GOT3 (cell line): Measurements from ENCODE around the gene GJD2.

ENCODE experiments used
- DNase-seq: peaks from one replicate; lab custom pipeline; 2025; ENCODE audit warnings: mixed read lengths; lab: John Stamatoyannopoulos, UW

GJD2 gene

DNA sequence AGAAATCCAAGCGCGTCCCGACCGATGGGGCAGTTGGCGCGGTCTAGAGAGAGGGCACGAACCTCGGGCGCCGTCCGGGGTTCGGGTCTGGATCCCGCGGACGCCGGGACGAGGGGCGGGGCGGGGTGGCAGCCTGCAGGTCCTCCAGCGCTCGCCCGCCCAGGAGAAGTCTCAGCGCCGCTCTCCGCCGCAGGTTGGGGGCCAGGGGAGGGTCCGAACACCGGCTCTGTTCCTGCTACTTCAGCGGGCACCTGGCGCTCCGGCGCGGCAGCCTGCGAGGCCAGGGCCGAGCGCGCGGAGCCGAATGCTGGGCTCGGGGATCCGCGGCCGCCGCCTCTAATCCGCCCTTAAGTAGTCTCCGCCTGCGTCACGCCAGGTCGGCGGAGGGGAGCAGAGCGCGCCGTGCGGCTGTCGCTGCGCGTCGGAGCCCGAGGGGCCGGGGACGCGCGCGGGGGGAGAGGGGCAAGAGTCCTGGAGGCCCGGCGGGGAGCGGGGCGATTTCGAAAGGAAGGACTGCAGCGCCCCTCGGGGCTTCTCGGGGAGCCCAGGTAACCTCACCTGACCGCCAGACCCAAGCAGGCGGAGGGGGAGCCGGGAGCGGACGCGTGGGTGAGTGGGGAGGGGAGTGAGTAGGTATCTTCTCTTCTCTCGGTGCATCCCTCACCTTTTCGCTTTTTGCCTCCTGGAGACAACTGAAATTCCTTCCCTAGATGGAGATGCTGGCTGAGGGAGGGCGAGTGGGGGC is at the start of gene GJD2:
GJD2 (minus strand) TSS at position 325 of the 745 bp plus-strand sequence. CDS start 510 bp downstream, outside the sequence.
- no peak for DNase-seq

DNA sequence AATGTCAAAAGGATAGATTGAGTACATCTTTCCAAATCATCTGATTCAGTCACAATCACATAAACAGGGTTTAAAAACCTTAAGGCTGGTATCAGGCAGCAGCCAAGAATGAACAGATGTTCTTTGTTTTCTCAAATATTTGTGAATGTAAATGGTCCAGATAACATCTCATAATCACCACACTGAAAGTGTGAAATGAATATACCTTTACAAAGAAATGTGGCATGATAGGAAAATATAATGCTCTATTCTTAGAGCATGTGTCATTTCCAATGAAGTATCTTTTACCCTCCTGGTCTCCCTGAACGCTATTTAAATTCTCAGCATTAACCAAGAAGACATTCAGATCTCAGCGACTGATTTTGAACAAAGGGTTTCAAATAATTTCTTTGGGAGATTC is 49.3 kb upstream of the GJD2 start:
- no peak for DNase-seq

DNA sequence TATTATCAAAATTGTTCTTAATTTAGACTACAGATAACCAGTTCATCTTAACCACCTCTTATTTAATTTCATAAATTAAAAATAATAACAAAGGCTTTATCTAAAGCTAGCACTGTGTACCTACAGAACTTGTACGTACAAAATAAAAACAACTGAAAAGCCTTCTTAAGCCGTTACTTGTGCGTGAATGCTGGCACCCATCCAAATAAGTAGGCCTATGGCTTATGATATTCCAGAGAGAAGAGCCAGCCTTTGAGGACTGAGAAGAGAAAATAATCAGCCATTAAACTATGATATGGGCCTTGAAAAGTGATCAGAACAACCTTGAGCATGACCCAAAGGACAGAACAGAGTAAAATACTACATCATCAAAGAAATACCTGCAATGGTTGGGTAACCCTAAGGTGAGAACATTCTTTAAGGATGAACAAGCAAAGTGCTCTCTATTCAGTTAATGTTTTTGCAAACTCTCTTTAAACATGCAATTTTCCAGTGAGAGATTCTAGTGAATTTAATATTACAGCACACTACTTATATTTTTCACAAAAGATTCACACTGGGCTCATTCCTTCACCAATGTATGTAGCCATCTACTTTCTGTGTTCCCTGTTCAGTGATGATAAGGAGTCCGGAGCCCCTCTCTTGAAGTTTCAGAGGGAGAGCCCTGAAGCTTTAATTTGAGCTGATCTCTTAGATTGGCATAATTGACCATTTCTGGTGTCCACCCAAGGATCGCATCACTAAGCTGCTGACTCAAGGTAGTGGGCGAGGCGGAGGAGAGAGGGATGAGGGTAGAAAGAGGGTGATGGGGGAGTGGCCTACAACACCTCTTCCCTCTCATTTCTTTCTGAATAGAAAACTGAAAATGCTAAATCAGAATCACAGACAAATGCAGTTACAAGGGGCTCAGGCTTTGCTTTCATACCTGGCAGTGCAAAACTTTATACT is 48.3 kb upstream of the GJD2 start:
- no peak for DNase-seq

DNA sequence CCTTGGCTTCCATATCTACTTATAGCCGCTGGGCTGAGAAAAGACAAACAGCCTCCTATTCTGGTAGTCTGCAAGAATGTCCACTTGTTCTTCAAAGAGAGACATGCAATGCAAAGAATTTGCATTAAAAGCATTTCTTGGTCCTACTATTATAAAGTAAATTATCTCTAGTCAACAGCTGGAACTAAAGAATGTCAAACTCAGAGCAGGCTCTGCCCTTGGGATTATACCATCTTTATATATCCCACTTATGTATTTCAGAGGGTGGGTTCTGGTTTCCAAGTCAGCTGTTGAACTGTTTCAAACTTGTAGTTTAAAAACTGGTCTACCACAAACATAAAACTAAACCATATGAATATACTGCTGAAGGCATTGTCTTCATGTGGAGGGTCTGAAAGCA is 47.6 kb upstream of the GJD2 start:
- DNase-seq, result no peak

DNA sequence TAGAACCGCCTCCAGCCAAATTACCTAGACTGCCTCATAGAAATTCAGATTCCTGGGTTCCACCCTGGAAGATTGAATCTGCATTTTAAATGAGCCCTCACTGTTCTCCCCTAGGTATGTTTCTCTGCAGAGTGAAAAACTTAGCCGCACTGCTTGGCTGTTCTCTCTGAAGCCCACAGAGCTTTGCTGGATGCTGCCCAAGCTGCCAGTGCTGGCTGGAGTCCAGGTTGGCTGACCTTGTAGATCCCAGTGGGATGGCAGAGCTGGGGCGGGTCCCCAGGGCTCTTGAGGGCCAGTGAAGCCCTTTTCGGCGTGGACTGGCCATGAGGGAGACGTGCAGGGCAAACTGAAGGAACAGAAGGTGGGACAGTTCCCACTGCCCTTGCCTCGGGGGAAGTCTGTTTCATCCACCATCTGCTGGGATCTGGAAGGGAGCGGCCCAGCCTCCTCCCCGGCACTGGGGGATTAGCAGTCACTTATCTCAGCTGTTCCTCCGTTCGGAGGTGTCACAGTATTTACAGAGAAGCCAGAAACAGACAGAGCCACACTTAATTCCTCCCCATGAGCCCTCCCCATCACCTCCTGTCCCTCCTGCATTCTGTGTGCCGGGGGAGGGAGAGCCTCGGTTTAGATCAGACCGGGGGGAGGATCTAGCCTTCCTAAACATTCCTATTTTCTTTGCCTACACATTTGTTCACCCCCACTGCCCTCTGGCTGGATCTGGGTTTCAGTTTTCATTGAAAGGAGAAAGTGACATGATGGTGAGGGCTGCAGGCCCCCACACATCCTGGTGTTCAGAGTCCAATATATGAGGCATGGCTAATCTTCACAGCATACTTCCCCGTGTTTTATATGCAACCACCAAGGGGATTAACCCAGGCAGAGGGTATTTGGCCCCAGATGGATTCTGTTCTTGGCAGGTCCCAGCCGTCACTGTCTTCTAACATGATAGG is 44.6 kb upstream of the GJD2 start:
- DNase-seq, result no peak

DNA sequence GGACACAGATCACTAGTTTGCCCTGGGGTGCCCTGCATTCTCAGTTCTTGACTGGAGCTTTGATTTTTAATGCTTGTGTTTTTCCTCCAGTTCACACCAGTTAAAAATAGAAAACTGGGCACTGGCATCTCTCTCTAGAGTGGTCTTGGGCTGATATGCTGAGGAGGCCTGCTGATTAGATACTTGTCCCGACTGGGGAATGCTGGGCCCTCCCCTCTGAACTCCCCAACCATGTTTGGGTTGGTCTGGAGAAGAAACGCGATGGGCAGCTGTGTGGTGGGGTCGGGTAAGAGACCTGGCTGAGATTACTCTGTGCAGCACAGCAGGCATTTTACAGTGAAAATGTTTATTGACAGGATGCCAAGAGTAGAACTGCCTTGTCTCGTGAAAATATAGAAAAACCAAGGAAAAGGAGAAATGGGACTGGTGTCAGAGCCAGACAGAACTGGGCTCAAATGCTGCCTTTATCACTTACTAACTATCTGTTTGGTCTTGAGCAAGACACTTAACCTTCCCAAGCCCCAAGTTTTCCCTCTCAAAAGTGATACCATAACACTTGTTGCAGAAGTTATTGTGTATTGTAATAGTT is 42.1 kb upstream of the GJD2 start:
- no peak for DNase-seq

DNA sequence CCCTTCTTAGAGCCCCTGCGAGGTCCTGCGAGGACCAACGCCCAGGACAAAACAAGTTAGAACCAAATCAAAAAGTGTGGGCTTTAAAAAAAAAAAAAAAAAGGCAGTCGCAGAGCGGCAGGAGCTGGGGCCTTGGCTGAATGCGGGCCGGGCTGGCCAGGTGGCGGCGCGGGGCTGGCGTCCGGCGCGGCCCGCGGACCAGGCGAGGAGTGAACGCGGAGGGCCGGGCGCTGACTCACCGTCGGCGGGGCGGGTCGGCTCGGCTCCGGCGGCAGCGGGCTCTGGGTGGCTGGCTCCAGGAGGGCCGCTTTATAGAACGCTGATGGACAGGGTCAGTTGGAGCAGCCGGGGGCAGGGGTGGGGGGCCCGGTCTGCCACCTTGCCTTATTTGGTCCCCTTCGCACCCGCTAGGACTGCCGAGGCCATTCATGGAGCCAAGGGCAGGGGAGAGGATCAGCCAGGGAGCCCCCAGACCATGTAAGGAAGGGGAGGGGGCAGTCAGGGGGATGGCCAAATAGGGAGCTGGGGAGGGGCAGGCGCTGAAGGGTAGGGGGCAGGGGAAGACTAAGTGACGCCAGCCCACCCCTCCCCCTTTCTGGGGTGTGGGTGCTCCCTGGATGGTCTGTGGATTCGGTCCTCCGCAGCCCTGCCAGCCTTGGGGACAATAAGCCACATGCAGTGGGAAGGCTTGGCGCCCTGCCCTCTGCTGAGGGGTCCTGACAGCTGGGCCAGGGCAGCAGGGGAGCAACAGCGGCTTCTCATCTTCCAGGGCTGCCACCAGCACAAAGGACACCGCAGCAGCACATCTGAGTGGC is 40.7 kb upstream of the GJD2 start, which contains the start of gene ACTC1:
ACTC1 (minus strand) TSS at position 283 of the 815 bp plus-strand sequence. CDS start 741 bp downstream, outside the sequence.
- DNase-seq, result no peak

DNA sequence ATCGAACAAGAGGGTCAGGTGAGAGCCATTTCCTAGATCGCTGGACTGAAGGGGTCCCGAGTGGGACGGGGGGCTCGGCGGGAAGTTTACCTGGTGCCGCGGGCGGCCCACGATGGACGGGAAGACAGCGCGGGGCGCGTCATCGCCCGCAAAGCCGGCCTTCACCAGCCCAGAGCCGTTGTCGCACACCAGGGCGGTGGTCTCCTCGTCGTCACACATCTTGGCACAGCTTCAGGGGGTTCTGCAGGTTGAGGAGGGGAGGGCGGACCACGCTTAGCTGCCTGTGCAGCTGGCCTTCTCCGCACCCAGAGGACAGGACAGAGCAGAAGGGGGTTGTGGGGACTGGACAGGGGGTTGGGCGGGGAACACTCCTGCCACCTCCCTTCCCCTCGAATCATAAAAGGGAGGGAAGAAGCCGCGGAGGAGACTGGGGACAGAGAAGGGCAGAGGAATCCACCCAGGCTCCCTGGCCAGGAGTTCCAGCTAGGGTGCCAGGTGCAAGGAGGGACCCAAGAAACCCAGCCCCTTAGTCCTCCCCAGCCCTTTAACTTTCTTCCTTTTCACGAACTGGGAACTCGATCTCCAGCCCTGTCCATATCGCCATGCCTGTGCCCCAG is 39.9 kb upstream of the GJD2 start:
- DNase-seq, result no peak

DNA sequence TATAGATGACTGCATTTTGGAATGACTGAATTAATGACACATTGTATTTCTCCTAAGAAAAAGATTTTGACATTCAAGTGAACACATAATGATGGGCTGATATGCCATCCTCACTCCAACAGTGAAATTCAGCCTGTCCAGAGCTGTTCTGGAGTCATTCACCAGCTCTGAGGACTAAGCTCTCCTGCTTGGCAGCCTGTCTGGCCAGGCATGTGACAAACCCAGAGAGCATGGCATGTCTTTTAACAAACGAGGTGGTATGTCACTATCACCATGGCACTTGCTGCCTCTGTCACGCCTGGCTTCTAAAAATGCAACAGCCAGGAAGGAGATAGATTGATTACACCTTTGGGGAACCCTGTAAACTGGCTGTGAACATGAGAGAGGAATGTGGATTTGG is 39.1 kb upstream of the GJD2 start:
- no peak for DNase-seq

DNA sequence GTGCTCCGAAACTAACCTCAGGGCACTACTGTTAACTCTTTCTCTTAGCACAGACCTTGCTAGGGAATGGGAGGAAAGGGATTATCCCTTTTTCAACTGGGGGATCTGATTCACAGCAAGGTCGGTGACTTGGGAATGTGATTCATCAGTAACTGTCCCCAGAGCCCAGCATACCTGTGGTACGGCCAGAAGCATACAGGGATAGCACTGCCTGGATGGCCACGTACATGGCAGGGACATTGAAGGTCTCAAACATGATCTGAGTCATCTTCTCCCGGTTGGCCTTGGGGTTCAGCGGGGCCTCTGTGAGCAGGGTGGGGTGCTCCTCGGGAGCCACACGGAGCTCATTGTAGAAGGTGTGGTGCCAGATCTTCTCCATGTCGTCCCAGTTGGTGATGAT is 38.3 kb upstream of the GJD2 start:
- DNase-seq, result no peak

DNA sequence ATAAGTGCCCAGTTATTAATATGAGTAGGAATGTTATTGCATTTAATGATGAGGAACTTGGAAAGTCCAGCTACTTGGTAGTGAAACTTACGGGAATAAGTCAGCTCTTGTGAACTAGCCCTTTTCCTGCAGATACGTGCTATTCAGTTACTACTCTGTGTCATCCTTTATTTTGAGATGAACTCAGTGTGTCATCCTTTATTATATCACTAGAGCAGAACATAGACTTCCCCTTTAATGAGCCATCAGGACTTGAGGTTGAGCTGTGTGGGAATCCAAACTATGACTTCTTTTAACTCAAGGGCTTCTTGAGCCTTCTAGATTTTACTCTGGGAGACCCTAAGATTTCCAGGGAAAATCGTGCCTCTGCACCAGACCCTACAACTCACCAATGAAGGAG is 36.9 kb upstream of the GJD2 start:
- no peak for DNase-seq

DNA sequence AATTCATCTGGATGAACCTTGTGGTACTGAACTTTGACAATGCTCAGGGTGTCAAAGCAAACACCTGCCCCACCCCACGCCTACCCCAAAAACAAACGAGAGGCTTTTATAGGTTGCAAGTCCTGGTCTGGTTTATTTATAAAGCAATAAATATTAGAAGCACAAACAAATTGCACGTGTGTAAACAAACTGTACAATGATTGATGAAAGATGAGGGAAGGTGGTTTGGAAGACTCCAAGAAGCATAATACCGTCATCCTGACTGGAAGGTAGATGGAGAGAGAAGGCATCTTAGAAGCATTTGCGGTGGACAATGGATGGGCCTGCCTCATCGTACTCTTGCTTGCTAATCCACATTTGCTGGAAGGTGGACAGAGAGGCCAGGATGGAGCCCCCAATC is 35.3 kb upstream of the GJD2 start:
- no peak for DNase-seq

DNA sequence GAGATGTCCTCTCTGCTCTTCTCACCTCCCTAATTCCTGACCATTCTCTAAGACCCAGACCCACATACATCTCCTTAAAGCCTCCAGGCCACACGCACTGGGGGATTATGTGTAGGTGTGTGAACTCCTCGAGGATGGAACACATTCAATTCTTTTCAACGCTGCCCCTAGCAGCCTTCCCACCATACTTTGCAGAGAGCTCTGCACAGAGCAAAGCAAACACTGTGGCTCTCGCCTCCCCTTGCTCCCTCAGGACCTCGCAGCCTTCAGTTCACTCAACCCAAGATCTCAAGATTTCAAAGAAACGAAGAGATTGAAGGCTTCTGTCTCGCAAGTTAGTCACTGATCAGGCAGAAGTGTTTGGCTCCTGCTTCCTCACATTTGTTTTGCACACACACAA is 34.5 kb upstream of the GJD2 start:
- DNase-seq, result no peak

DNA sequence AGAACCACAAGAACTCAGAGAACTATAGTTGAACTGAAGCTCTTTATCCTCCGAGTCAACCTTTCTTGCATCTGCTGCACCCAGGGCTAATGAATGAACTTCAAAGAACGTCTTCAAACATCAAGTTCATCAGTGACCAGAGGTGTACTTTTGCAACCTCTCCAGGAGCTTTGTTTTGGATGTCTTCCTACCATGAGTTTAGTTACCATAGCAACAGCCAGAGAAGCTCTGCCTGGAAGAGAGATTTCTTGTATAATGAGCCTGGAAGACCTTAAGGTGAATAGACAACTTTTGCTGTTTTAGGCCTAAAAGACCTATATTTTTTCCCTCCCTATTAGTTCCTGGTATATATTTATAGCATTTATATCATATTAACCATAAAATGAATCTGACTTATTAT is 31.4 kb upstream of the GJD2 start:
- no peak for DNase-seq

DNA sequence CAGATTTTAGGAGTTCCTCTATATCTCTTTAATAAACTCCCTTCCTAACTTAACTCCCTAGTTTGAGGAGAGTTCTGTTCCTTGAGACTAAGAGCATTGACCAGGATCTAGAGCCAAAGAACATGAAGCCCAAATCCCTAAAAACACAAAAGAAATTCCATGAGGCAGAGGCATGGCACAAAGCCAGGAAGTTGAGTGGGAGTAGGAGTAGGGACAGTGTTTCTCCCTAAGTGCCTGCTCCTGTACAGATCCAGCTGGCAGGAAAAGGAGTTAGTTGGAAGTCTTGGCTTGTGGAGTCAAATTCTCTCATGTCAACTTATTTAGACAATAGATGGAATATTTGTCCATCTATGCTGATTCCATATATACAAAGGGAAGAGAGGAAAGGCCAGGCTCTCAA is 29.2 kb upstream of the GJD2 start:
- DNase-seq, result no peak

DNA sequence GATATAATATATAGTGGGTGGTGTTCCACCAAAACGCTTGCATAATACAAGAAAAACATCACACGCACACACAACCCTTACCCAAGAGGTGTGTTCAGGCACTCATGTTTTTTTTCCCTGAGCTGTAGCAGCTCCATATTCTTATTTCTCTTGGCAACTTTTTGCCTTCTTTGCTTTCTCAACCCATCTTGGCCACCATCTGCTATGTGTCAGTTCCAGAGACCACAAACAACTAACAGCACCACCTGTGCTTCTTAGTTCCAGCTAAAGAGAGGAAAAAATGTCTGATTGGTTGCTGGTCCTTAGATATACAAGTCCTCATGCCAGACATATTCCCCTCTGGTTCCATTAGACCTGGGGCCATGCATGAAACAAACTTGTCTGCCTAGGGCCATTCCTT is 28.6 kb upstream of the GJD2 start:
- DNase-seq, result no peak

DNA sequence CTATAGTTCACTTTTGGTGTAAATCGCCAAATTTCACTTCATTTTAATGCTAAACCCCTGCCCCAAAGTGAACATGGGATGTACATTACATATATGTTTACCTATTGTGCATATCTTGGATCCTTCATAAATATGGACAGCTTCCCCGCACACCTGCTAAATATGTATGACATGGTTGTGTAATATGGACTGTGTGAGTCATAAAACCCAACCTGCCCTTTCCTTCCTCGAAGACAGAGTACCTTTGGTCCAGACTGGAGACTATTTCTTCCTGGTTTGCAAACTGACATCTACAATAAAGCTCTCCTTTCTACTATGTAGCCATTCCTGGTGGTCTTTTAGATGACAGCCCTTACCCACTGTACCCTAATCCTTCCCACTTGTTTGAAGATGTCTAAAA is 28.1 kb upstream of the GJD2 start:
- DNase-seq, result no peak

DNA sequence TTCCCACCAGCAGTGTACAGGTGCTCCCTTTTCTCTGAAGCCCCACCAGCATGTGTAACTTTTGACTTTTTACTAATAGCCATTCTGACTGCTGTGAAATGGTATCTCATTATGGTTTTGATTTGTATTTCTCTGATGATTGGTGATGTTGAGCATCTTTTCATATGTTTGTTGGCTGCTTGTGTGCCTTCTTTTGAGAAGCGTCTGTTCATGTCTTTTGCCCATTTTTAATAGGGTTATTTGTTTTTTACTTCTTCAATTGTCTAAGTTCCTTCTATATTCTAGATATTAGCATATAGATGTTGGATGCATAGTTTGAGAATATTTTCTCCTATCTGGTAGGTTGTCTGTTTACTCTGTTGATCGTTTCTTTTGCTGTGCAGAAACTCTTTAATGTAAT is 25.9 kb upstream of the GJD2 start:
- no peak for DNase-seq

DNA sequence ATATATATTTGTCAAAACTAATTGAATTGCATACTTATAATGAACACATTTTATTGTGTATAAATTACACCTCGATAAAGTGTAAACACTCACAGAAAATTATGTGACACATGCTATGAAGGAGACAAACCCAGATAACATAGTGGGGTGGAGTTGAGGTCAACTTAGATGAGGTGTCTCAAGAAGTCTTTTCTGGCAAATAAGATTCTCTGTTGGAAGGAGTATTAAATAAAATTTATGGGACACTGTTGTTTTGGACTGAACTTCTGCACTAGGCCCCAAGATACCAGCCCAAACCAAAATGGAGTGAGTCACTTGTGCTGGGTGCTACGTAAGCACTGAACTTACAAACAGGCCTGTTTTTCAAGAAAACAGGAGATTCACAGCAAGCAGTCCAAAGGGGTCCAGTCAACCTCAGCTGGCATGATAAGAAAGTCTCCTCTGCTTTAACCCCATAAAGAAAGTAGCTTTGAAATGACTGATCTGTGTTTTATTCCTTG is 21.9 kb upstream of the GJD2 start:
- no peak for DNase-seq

DNA sequence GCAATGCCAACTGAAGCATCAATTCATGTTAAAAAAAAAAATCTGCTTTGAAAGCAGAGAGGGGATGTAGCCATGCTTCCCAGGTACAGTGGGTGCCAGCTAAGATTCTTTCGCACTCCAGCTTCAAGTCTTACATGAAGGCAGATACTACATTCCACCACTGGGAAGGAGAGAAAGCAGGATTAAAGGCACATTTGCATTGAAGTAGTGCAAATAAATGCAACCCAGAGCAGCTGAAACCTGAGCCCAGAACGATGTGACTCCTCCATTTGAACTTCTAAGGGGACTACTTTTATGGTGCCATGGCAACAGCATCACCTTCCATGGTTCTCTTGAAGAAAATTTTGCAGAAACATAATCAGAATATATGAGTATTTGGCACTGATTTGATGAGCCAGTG is 19.1 kb upstream of the GJD2 start:
- no peak for DNase-seq
